Ishikawa (cell line): ENCODE results near the gene GTSF1L.

Source experiments
- CEBPB ChIP-seq: IDR thresholded peaks from 2 replicates; pipeline ENCODE4 v1.6.1; 2012
- CREB1 ChIP-seq: IDR thresholded peaks from 2 replicates; pipeline ENCODE4 v1.6.1; 2012; ENCODE audit warnings: low read depth
- EP300 ChIP-seq: IDR thresholded peaks from 2 replicates; pipeline ENCODE4 v1.6.1; 2012; ENCODE audit warnings: borderline replicate concordance
- MAX ChIP-seq: IDR thresholded peaks from 2 replicates; pipeline ENCODE4 v1.6.1; 2012
- RAD21 ChIP-seq: IDR thresholded peaks from 2 replicates; pipeline ENCODE4 v1.6.1; 2012; ENCODE audit warnings: low read depth
- REST ChIP-seq: IDR thresholded peaks from 2 replicates; pipeline ENCODE4 v1.6.1; 2012; ENCODE audit warnings: low read depth, mild to moderate bottlenecking
- TAF1 ChIP-seq: IDR thresholded peaks from 2 replicates; pipeline ENCODE4 v1.6.1; 2012; ENCODE audit warnings: low read depth, mild to moderate bottlenecking
- YY1 ChIP-seq: IDR thresholded peaks from 2 replicates; pipeline ENCODE4 v1.6.1; 2012; ENCODE audit warnings: low read depth

GRCh38 chr20:43748274-43748673 is 21.5 kb upstream of the GTSF1L start:
- no peak for TF ChIP-seq CEBPB
- TF ChIP-seq YY1, result no peak
- TF ChIP-seq REST, result no peak
- no peak for TF ChIP-seq MAX
- TF ChIP-seq EP300, result no peak
- no peak for TF ChIP-seq TAF1
- no peak for TF ChIP-seq RAD21
- TF ChIP-seq CREB1, result no peak
